NCI-H1105 treated with DMSO at 0.1 percent for 48 hours (cell line): ENCODE results near the gene MSRB3.

Experiments used
- DNase-seq: peaks from one replicate; lab custom pipeline; 2025; lab: John Stamatoyannopoulos, UW

MSRB3 gene

GRCh38 chr12:65499167-65499566 is 220.7 kb downstream of the MSRB3 start:
- no peak for DNase-seq

GRCh38 chr12:65500091-65500900 is 221.8 kb downstream of the MSRB3 start:
- DNase-seq: no peak

GRCh38 chr12:65501093-65501621 is 222.7 kb downstream of the MSRB3 start:
- no peak for DNase-seq

GRCh38 chr12:65501935-65502334 is 223.5 kb downstream of the MSRB3 start:
- DNase-seq: no peak

- no peak for DNase-seq
Observed at GRCh38 chr12:65504417-65504816, 225.9 kb downstream of the MSRB3 start.

- DNase-seq: no peak
Observed at GRCh38 chr12:65505386-65506121, 227.1 kb downstream of the MSRB3 start.

GRCh38 chr12:65508276-65509035 is 230.0 kb downstream of the MSRB3 start:
- DNase-seq: no peak

- no peak for DNase-seq
Observed at GRCh38 chr12:65510007-65510406, 231.5 kb downstream of the MSRB3 start.

GRCh38 chr12:65510584-65511050 is 232.1 kb downstream of the MSRB3 start:
- DNase-seq: no peak

GRCh38 chr12:65511134-65511834 is 232.8 kb downstream of the MSRB3 start:
- DNase-seq: no peak

- no peak for DNase-seq
Observed at GRCh38 chr12:65511912-65512311, 233.4 kb downstream of the MSRB3 start.
